Lung (tissue), 12 donors: Measurements from ENCODE around the gene KCNB1. TPM values are rescaled to one million over a fixed set of nuclear protein-coding genes. Genes with fewer than 3 reads are reported as not detected.

Experiments used
- ATAC-seq: fragments of 200-7000 bp; cut with Tn5 transposase; one replicate; pipeline ENCODE4 v1.9.1; 2020; ENCODE audit warnings: moderate number of reproducible peaks; ENCODE audit not compliant: insufficient read depth, low FRiP score
- DNase-seq, 3 donors: peaks; one replicate each; pipeline ENCODE4 v3.0.0-alpha.2; 2013 to 2017
- H3K27ac ChIP-seq, 2 donors: one replicate each; pipeline ENCODE4 v1.5.1; 2013; ENCODE audit warnings: mild to moderate bottlenecking in 2 of 2, moderate library complexity in 2 of 2, control low read depth in 1 of 2, inconsistent platforms in 1 of 2, low read depth in 1 of 2, low read length in 1 of 2
- H3K27me3 ChIP-seq, 3 donors: one replicate each; pipeline ENCODE4 v1.5.1; 2013; ENCODE audit warnings: low read length in 2 of 3; ENCODE audit not compliant: control insufficient read depth in 3 of 3, insufficient read depth in 3 of 3
- H3K36me3 ChIP-seq, 4 donors: one replicate each; pipeline ENCODE4 v1.5.1; 2013; ENCODE audit warnings: low read length in 4 of 4, mild to moderate bottlenecking in 1 of 4, moderate library complexity in 1 of 4; ENCODE audit not compliant: control insufficient read depth in 4 of 4, insufficient read depth in 4 of 4
- H3K4me1 ChIP-seq, 5 donors: one replicate each; pipeline ENCODE4 v1.5.1; 2013; ENCODE audit warnings: low read length in 5 of 5, mild to moderate bottlenecking in 2 of 5, moderate library complexity in 1 of 5; ENCODE audit not compliant: control insufficient read depth in 5 of 5, insufficient read depth in 5 of 5
- H3K4me3 ChIP-seq: one replicate; pipeline ENCODE4 v1.5.1; 2013; ENCODE audit warnings: mild to moderate bottlenecking, control low read depth, moderate library complexity
- H3K9ac ChIP-seq, 2 donors: one replicate each; pipeline ENCODE4 v1.5.1; 2013; ENCODE audit warnings: low read length in 2 of 2, control low read depth in 1 of 2; ENCODE audit not compliant: insufficient read depth in 1 of 2
- H3K9me3 ChIP-seq, 4 donors: one replicate each; pipeline ENCODE4 v1.5.1; 2013; ENCODE audit warnings: low read length in 3 of 4, mild to moderate bottlenecking in 1 of 4, moderate library complexity in 1 of 4; ENCODE audit not compliant: control insufficient read depth in 4 of 4, insufficient read depth in 3 of 4
- CTCF ChIP-seq: IDR thresholded peaks from 2 replicates; pipeline ENCODE4 v1.5.1; 2012; ENCODE audit warnings: mild to moderate bottlenecking; ENCODE audit errors: control extremely low read depth, extremely low read depth
- WGBS, 2 donors: extraction: QIAGEN DNeasy Blood & Tissue Kit; methylation state at CpG; one replicate each; pipeline ENCODE4 v1.1.7; 2013; 5-methylcytosine and 5-hydroxymethylcytosine counted together
- polyA plus RNA-seq, 2 donors: library from polyadenylated mRNA; stranded (reverse); fragments of 200-250 nt; gene quantifications; one replicate each; pipeline ENCODE4 v1.2.1, GENCODE V29; 2013
- total RNA-seq, 2 donors: library from RNA; depleted of rRNA in 1 of 2; stranded (reverse); fragments of >200 nt in 1 of 2; gene quantifications; one replicate each; pipeline ENCODE4 v1.2.1, GENCODE V29; 2014 to 2021
- donor health status: control.
- donor health status: control.
- donor health status: Bipolar disorder and iron deficiency.
- donor health status: healthy.
- donor health status: DM: yes; HTN: yes; CAD: no.

Gene KCNB1
- total and polyA plus RNA-seq, 4 donors = 0.11 to 1.0 (median 0.57) TPM

- Histone ChIP-seq H3K4me3 (no peak overlapping the region), H3K4me1 (peaks cover 0 to 4% (median 0%) of the 10 kb centered on the region in 5 donors), H3K9ac (no peak overlapping the region), H3K27ac (no peak overlapping the region), H3K27me3 (peaks cover 0 to 8% (median 0%) of the 10 kb centered on the region in 3 donors), H3K9me3 (peaks cover 0 to 2% (median 0%) of the 10 kb centered on the region in 4 donors), H3K36me3 (no peaks in the 10 kb centered on the region)
- no peak for DNase-seq
- ATAC-seq = no peak
- WGBS, 2 donors = 80 to 85% methylated on average over 3 of the region's 3 CpGs
- no peak for TF ChIP-seq CTCF
Observed at GRCh38 chr20:49349694-49350252, 132.7 kb downstream of the KCNB1 start.

GRCh38 chr20:49349078-49349477 is 133.4 kb downstream of the KCNB1 start:
- Histone ChIP-seq H3K27ac (no peak overlapping the region), H3K4me1 (peaks cover 0 to 4% (median 0%) of the 10 kb centered on the region in 5 donors), H3K9ac (no peak overlapping the region), H3K9me3 (peaks cover 0 to 2% (median 0%) of the 10 kb centered on the region in 4 donors), H3K27me3 (peaks cover 0 to 14% (median 0%) of the 10 kb centered on the region in 3 donors), H3K4me3 (no peak overlapping the region), H3K36me3 (no peaks in the 10 kb centered on the region)
- DNase-seq = no peak
- ATAC-seq = no peak
- WGBS, 2 donors = 100% methylated on average over 1 of the region's 1 CpG
- no peak for TF ChIP-seq CTCF

- no peak overlapping the region for H3K4me3 ChIP-seq
- ATAC-seq = no peak
- peaks cover 0 to 4% (median 0%) of the 10 kb centered on the region in 5 donors for H3K4me1 ChIP-seq
- no peaks in the 10 kb centered on the region for H3K36me3 ChIP-seq
- H3K9ac ChIP-seq = no peak overlapping the region
- no peak for DNase-seq
- no peak overlapping the region for H3K27ac ChIP-seq
- H3K9me3 ChIP-seq = peaks cover 0 to 2% (median 0%) of the 10 kb centered on the region in 4 donors
- 85 to 86% methylated on average over 4 of the region's 4 CpGs for WGBS, 2 donors
- no peak for TF ChIP-seq CTCF
- peaks cover 0 to 18% (median 5%) of the 10 kb centered on the region in 3 donors for H3K27me3 ChIP-seq
Observed at GRCh38 chr20:49348563-49348962, 133.9 kb downstream of the KCNB1 start.

GRCh38 chr20:49347156-49347555 is 135.3 kb downstream of the KCNB1 start:
- peaks cover 0 to 18% (median 11%) of the 10 kb centered on the region in 3 donors for H3K27me3 ChIP-seq
- 94 to 95% methylated on average over 9 of the region's 9 CpGs for WGBS, 2 donors
- H3K27ac ChIP-seq = no peak overlapping the region
- DNase-seq = no peak
- ATAC-seq = no peak
- no peak for TF ChIP-seq CTCF
- no peak overlapping the region for H3K9ac ChIP-seq
- no peaks in the 10 kb centered on the region for H3K36me3 ChIP-seq
- peaks cover 0 to 4% (median 0%) of the 10 kb centered on the region in 5 donors for H3K4me1 ChIP-seq
- H3K4me3 ChIP-seq = no peak overlapping the region
- H3K9me3 ChIP-seq = peaks cover 0 to 2% (median 0%) of the 10 kb centered on the region in 4 donors
